Measurements from ENCODE around the gene AFF3. TPM values are rescaled to one million over a fixed set of nuclear protein-coding genes. Genes with fewer than 3 reads are reported as not detected.

AFF3 gene
- total and polyA plus RNA-seq, 2 of the 4 experiments (the other 2 are of a cell fraction), result 12.9 to 14.3 TPM

DNA sequence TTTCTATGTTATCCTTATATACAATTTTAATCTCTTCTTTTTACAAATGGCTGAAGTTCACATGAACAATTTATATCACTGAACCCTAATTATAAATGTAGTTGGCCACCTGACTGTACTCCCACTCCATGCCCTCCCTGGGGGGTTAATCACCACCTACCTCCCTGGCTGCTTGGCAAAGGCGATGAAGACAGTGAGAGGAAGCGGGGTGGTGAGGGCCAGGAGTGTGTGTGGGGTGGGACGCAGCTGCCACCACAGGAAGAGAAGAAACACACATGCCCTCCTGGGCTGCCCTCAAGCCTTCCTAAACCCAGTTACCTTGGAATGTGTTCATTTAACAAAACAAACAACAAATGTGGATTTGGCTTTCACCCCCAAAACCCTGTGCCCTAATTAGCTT lies 565.6 kb downstream of the AFF3 start:
- no TSS peak for BruUV-seq (replicated peaks)
- no peak overlapping the region for H3K4me3 ChIP-seq (ENCODE audit: insufficient read depth, low read depth, low read length)
- peaks cover 30% of the 10 kb centered on the region for H3K36me3 ChIP-seq (ENCODE audit: control insufficient read depth, insufficient read depth, low read length)
- POLR2A ChIA-PET (ENCODE audit: unreplicated experiment), result no interaction called here
- in situ Hi-C loops (cut with MboI; ENCODE audit: low sequenced_read_pairs), result no loop called here
- no peak overlapping the region for H4K91ac ChIP-seq (ENCODE audit: insufficient read depth, low read depth, low read length)
- H3K9ac ChIP-seq (ENCODE audit: low read depth, low read length), result no peak overlapping the region
- H4K5ac ChIP-seq (ENCODE audit: low read depth, low read length), result no peak overlapping the region
- H3K14ac ChIP-seq (replicated peaks; ENCODE audit: low read depth, low read length), result no peak overlapping the region
- H3K4ac ChIP-seq (ENCODE audit: low read depth, low read length), result no peak overlapping the region
- H2AFZ ChIP-seq (replicated peaks; ENCODE audit: low read length, poor library complexity), result no peak overlapping the region
- CTCF ChIA-PET, result no interaction called here
- no peak overlapping the region for H3K23ac ChIP-seq (ENCODE audit: low read depth, low read length)
- intact Hi-C loops (cut with micrococcal nuclease), result loop anchor here (10.0 kb wide), 1 partner anchor 808 kb away; no protein-coding TSS in a partner anchor
- no peaks in the 10 kb centered on the region for H3K27me3 ChIP-seq (ENCODE audit: control insufficient read depth, insufficient read depth, low read length)
- no peak overlapping the region for H2BK5ac ChIP-seq (ENCODE audit: low read depth, low read length, poor library complexity, severe bottlenecking)
- no peak overlapping the region for H2BK20ac ChIP-seq (ENCODE audit: low read depth, low read length)
- DNase-seq, result no peak
- H2BK120ac ChIP-seq (ENCODE audit: low read depth, low read length), result no peak overlapping the region
- no peaks in the 10 kb centered on the region for H3K79me1 ChIP-seq (ENCODE audit: low read depth in 1 of 2, low read length in 2 of 2)
- no peak overlapping the region for H4K8ac ChIP-seq (ENCODE audit: low read depth in 2 of 2, low read length in 2 of 2)
- H2AK9ac ChIP-seq (replicated peaks; ENCODE audit: low read depth, low read length, poor library complexity), result no peak overlapping the region
- no peaks in the 10 kb centered on the region for H4K20me1 ChIP-seq (ENCODE audit: insufficient read depth, low read length)
- no peak overlapping the region for H3K27ac ChIP-seq (ENCODE audit: insufficient read depth, low read length)
- H2AK5ac ChIP-seq (ENCODE audit: low read depth, low read length), result no peak overlapping the region; the same call in 1 of the 2 replicates
- peaks cover 2% of the 10 kb centered on the region; the same call in 1 of the 2 replicates for H3K4me1 ChIP-seq (ENCODE audit: control insufficient read depth, insufficient read depth, low read length)
- dilution Hi-C loops (cut with HindIII; ENCODE audit: low sequenced_read_pairs, unreplicated experiment), result no loop called here
- no CpG with 5 or more reads among the region's 3 CpGs for WGBS, 2 experiments (ENCODE audit: extremely low coverage in 2 of 2, insufficient read length in 1 of 2)
- TF ChIP-seq SMC3 (IDR thresholded peaks at IDR 0.05; ENCODE audit: low read depth, low read length) (no peak), RAD21 (IDR thresholded peaks at IDR 0.05; ENCODE audit: low read length) (no peak), POLR2A (IDR thresholded peaks at IDR 0.05; ENCODE audit: low read depth, low read length) (no peak), RCOR1 (IDR thresholded peaks at IDR 0.05; ENCODE audit: insufficient replicate concordance, low read length) (no peak), CEBPB (IDR thresholded peaks at IDR 0.05; ENCODE audit: low read depth, low read length) (no peak), MXI1 (IDR thresholded peaks at IDR 0.05; ENCODE audit: borderline replicate concordance, low read depth, low read length) (no peak), NFE2L2 (IDR thresholded peaks at IDR 0.05; ENCODE audit: low read depth, low read length) (no peak), BHLHE40 (IDR thresholded peaks at IDR 0.05; ENCODE audit: low read depth, low read length) (no peak), MAZ (IDR thresholded peaks at IDR 0.05; ENCODE audit: borderline replicate concordance, low read depth, low read length) (no peak), FOS (IDR thresholded peaks at IDR 0.05; ENCODE audit: low read depth, low read length) (no peak), MAFK (IDR thresholded peaks at IDR 0.05; ENCODE audit: low read depth, low read length) (no peak), CHD1 (IDR thresholded peaks at IDR 0.05; ENCODE audit: low read depth, low read length) (no peak), RFX5 (IDR thresholded peaks at IDR 0.05; ENCODE audit: low read depth, low read length) (no peak)
- TF ChIP-seq, protein P1, sequence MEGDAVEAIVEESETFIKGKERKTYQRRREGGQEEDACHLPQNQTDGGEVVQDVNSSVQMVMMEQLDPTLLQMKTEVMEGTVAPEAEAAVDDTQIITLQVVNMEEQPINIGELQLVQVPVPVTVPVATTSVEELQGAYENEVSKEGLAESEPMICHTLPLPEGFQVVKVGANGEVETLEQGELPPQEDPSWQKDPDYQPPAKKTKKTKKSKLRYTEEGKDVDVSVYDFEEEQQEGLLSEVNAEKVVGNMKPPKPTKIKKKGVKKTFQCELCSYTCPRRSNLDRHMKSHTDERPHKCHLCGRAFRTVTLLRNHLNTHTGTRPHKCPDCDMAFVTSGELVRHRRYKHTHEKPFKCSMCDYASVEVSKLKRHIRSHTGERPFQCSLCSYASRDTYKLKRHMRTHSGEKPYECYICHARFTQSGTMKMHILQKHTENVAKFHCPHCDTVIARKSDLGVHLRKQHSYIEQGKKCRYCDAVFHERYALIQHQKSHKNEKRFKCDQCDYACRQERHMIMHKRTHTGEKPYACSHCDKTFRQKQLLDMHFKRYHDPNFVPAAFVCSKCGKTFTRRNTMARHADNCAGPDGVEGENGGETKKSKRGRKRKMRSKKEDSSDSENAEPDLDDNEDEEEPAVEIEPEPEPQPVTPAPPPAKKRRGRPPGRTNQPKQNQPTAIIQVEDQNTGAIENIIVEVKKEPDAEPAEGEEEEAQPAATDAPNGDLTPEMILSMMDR (conservative IDR thresholded peaks at IDR 0.05; ENCODE audit: low read depth, low read length), result no peak
- TF ChIP-seq, protein P2, sequence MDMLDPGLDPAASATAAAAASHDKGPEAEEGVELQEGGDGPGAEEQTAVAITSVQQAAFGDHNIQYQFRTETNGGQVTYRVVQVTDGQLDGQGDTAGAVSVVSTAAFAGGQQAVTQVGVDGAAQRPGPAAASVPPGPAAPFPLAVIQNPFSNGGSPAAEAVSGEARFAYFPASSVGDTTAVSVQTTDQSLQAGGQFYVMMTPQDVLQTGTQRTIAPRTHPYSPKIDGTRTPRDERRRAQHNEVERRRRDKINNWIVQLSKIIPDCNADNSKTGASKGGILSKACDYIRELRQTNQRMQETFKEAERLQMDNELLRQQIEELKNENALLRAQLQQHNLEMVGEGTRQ (IDR thresholded peaks at IDR 0.05; ENCODE audit: low read depth, low read length), result no peak
- H3K4me2 ChIP-seq (ENCODE audit: low read depth, low read length), result no peak overlapping the region
- no peaks in the 10 kb centered on the region for H3K9me3 ChIP-seq (ENCODE audit: control insufficient read depth, insufficient read depth, low read length)
- peaks cover 2% of the 10 kb centered on the region; the same call in 1 of the 2 replicates for H3K9me1 ChIP-seq (ENCODE audit: insufficient read depth, low read length)
- no peak for ATAC-seq (ENCODE audit: low read depth)
- H3K56ac ChIP-seq (ENCODE audit: extremely low read depth, insufficient read depth, low read length), result no peak overlapping the region
- H2BK15ac ChIP-seq (ENCODE audit: low read depth, low read length), result no peak overlapping the region
- no peak overlapping the region for H3K18ac ChIP-seq (ENCODE audit: low read depth, low read length)

Data from IMR-90 (cell line).